AG08395 (cell line): ENCODE results near the gene MET.

Source experiments
- DNase-seq: peaks from one replicate; pipeline ENCODE4 v3.0.0; 2012; ENCODE audit warnings: mixed read lengths, low spot score

The MET gene

DNA sequence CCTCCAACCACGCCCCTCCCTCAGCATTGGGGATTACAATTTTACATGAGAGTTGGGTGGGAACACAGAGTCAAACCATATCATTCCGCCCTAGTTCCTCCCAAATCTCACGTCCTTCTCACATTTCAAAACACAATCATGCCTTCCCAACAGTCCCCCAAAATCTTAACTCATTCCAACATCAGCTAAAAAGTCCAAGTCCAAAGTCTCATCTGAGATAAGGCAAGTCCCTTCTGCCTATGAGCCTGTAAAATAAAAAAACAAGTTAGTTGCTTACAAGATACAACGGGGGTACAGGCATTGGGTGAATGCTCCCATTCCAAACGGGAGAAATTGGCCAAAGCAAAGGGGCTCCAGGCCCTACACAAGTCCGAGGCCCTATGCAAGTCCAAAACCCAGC is 112.7 kb downstream of the MET start:
- no peak for DNase-seq

DNA sequence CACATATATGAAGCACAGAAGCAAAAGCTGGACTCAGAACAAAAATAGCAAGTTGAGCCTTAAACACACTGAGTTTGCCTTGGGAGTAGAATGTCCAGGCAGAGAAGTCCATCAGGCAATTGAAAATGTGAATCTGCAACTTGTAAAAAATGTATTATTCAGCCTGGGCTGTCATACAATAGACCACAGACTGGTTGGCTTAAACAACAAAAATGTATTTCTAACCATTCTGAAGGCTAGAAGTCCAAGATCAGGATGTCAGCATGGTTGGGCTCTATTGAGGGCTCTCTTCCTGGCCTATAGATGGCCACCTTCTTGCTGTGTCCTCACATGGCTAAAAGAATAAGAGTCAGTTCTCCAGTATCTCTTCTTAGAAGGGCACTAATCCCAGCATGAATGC is 113.8 kb downstream of the MET start:
- DNase-seq: no peak

DNA sequence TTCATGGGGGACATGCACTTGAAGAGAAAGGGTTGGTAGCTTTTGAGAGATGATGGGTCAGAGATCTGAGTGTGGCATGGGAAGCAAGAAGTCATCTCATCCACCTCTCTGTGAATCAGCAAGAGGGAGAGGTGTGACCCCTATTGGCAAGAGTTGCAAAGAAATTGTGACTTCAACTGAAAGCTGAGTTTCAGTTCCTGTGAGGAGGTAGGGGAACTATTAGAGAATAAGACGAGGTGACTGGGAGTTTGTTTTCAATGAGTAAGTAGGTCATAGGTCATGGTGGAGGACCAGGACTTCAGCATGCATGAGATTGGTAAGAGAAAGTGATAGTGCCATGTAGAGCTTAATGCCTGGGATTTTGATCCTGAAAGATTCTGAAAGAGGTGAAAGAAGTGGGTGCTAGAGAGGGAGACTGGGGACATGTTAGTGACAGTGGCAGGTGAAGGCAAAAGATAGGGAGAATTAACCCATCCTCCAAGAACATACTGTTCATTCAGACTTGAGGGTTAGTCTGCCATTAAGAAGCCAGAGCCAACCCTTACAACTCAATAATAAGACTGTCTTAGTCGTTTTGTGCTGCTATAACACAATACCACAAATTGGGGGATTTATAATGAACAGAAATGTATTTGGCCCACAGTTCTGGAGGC is 114.9 kb downstream of the MET start:
- peak; percentile 39 for DNase-seq

DNA sequence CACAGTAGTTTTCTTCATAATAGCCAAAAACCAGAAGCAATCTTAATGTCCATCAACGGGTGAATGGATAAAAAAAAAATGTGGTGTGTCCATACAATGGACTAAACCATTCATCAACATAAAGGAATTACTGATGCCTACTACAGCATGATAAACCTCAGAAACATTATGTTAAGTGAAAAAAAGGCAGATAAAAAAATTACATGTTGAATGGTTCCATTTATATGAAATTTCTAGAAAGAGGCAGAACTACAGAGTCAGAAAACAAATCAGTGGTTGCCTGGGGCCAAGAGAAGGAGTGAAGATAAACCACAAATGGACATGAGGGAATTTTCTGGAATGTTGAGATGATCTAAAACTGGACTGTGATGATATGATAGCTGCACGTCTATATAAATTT is 115.9 kb downstream of the MET start:
- DNase-seq: no peak

DNA sequence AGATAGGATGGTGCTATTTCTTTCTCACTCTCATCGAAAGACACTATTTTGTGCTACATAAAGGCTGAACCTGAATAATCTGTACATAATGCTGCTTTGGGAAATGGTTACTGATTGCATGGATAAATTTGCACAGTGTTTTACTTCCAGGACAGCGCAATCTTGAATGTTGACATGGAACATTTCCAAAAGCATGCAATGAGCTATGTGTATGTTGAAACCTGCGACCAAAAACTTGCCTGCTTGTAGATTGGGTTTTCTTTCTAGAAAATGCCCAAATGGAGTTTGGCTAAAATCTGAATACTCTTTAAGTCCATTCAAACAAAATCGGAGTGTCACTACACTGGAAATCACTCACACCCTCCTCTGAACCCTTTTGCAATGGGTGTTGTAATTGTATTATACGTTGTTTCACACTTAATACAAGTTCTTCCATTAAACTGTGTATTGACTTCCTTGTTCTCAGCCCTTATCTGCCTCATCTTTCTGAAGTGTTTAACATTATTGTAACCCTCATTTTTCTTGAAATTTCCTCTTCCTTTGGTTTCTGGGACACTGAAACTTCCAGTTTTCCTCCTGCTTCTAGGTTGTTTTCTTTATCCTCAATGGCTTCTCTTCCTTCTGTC is 116.7 kb downstream of the MET start:
- DNase-seq: no peak

DNA sequence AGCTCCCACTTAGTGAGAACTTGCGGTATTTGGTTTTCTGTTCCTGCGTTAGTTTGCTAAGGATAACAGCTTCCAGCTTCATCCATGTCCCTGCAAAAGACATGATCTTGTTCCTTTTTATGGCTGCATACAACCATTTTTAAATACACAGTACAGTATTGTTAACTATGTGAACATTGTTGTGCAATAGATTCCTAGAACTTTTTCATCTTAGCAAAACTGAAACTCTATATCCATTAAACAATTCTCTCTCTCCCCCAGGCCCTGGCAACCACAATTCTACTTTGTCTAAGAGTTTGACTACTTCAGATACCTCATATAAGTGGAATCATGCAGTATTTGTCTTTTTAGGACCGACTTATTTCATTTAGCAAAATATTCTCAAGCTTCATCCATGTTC is 118.0 kb downstream of the MET start:
- no peak for DNase-seq

DNA sequence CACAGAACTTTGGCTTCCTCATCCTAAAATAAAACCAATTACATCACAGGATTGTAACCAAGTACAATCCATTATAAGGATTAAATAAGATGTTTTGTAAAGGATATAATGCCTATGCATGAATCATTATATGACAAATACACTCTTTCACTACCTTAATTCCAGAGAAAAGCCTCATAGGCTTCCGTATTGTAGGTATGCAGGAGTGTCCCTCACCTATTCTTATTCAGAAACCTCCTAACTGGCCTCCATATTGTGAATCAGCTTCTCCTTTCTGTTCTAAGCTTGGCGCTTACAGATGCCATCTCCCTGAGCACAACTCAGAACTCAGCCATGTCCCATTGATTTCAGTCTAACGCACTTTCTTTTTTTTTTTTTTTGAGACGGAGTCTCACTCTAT is 120.8 kb downstream of the MET start:
- DNase-seq: no peak

DNA sequence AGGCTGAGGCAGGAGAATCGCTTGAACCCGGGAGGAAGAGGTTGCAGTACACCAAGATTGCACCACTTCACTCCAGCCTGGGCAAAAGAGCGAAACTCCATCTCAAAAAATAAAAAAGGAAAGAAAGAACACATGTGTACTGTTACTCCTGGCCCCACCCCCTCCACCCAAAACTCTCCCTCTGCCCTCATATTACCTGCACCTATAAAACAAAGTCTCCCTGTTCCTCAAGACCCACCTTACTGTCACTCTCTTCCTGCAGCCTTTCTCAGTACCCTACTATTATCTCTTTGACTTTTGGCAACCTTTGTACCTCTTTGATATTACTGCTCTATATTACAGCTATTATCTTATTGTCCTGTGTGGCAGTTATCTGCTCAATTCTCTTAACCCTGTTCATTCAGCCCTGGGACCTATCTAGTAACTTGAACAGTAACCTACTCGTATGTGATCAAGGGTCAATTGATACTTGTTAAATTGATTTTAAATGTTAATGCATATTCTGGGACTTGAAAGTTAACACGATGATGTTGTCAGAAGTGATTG is 121.9 kb downstream of the MET start:
- no peak for DNase-seq

DNA sequence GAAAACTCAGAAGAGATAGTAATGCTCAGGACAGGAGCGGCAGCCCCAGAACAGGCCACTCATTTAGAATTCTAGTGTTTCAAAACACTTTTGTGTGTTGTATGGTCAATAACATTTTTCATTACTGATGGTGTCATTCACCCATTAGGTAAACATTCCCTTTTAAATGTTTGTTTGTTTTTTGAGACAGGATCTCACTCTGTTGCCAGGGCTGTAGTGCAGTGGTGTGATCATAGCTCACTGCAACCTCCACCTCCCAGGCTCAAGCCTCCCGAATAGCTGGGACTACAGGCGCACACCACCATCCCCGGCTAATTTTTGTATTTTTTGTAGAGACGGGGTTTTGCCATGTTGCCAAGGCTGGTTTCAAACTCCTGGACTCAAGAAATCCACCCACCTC is 124.5 kb downstream of the MET start:
- DNase-seq: no peak

DNA sequence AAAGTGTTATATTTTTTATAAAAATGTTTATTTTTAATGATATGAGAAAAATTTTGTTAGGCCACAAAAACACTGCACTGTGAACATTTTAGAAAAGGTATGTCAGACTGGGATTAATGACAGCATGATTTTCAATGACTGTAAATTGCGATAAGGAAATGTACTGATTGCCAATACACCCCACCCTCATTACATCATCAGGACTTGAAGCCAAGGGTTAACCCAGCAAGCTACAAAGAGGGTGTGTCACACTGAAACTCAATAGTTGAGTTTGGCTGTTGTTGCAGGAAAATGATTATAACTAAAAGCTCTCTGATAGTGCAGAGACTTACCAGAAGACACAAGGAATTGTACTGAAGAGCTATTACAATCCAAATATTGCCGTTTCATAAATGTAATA is 125.6 kb downstream of the MET start:
- no peak for DNase-seq

DNA sequence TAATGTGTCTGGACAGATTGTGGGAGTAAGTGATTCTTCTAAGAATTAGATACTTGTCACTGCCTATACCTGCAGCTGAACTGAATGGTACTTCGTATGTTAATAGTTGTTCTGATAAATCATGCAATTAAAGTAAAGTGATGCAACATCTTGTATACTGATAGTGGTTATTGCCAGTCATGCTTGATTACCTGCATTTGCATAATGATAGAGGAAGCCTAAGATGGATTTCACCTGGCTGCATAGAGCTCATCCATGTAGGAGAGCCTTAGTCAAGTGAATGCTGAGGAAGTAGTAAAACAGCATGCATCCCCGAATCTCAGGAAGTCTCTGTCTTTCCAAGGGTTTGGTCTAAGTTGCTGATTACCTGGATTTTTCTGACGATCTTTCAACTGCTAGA is 126.2 kb downstream of the MET start:
- DNase-seq: no peak

DNA sequence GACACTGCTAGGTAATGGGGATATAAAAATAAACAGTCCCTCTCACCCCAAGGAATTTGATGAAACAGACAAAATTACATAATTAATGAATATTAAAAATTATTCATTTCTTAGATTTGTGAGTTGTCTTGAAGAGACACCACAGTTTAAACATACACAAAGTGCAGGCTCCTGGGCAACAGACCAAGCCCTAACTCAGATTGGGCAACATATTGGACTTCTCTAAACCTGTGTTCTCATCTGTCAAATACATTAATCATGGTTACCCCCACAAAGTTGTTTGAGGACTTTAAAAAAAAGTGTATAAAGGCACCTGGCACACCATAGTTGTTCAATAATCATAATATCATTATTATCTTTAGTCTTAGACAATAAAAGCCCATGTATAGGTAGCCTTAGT is 127.9 kb downstream of the MET start:
- no peak for DNase-seq

DNA sequence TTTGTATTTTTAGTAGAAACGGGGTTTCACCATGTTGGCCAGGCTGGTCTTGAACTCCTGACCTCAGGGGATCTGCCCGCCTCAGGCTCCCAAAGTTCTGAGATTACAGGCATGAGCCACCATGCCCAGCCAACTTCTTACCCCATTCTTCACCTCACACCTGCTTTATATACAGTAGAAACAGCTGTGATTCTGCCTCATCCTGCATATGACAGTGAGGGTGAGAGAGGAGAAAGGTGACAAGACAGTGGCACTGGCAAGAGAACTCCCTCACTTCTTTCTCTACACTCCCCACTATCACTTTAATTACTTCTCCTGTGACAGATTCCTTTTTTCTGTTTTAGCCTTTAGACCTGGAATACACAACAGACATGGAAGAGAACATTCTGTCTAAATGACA is 128.6 kb downstream of the MET start:
- DNase-seq: no peak

DNA sequence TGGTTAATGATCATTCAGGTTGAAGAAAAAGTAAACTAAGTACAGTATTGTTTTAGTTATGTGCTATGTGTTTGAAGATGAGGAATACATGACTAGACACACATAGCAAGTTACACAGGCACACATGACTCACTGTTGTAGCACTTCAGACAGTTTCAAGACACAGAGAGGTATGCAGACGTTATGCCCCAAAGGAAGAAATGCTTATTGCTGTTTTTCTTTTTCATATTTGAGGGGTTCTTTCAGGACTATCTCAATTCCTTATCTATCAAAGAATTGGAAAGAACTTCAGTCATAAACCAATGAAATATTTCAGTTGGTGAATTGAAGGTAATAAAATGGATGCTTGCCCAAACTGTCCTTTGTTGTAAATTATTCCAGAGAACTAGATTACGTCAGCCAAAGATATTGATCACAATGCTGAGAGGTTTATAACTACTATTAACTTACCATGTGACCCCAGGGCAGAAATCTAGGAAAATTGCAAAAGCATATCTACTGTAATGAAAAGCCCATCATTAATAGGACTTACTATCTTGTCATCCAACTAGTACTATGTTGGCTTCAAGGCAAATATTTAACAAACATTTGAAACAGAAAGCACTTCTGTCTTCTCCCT is 129.2 kb downstream of the MET start:
- peak; percentile 73 for DNase-seq

DNA sequence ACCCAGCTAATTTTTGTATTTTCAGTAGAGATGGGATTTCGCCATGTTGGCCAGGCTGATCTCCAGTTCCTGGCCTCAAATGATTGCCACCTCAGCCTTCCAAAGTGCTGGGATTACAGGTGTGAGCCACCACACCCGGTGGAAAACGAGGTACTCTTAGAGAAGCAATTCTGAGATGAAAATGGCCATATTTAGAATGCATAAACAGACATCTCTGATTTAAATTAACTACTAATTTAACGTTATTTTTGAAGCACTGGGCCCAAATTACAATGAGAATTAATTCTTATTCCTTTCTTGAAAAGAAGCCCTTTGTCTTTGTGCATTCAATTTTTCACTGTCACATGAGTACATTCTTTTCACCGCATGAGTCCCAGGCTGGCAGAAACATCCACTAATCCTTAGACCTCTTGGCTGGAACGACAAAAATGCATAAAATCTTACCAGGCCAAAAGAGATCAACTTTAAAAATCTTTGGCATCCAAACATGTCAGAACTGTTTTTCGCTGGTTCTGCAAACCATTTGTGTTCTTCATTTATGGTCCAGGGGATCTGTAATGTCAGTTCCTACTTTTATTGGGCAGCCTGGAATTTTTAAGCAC is 130.2 kb downstream of the MET start:
- DNase-seq: peak; percentile 56

DNA sequence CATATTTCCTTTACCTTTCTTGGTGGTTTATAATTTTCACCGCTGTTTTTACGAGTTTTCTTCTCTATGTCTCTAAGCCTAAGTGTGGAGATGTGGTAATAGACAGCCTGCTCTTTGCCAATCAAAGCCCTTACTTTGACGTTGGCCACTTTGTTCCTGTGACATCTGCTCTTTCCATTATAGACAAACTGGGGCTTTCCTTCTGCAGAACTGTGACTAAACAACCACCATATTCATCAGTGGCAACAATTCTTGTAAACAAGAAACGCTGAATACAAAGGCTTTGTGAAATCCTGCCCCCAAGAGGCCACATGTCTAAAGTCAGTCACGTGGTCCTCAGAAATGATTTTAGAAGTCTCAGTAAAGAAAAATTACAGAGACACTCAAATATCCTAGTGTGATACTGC is 130.8 kb downstream of the MET start:
- peak; percentile 61 for DNase-seq

DNA sequence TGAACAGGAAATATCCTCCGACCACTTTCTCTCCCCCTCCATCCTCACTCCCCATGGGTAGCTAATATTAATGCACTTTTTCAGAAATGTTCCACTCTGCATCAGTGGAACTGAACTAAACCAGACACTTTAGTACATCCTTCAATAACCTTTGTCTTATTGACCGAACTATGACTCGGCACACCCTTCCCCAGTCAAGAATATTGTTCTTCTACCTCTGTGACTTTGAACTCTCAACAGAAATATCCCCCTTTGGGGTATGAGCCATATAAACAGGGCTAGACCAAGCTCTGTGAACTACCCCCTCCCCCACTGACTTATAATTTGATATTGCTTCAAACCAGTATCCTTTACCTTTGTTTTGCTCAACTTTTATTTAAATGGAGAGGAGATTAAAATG is 132.5 kb downstream of the MET start:
- no peak for DNase-seq

DNA sequence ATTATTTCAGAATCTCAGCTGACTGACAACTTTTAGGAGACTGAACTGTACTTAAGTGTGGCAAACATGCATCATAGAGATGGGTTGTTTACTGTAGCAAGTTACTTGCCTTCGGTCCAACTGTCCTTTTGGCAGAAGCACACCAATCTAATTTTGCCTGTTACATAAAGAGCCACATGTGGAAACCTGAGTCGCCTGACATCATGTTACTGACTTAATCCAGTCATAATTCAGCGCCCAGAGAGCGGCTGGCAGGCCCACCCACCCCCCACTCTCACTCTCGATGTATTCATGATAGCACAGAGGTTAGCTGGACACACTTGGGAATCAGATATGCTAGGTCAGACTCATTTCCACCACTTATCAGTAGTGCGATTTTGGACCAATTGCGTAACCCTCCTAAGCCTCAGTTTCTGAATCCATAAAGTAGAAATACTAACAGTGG is 133.1 kb downstream of the MET start:
- peak; percentile 57 for DNase-seq

DNA sequence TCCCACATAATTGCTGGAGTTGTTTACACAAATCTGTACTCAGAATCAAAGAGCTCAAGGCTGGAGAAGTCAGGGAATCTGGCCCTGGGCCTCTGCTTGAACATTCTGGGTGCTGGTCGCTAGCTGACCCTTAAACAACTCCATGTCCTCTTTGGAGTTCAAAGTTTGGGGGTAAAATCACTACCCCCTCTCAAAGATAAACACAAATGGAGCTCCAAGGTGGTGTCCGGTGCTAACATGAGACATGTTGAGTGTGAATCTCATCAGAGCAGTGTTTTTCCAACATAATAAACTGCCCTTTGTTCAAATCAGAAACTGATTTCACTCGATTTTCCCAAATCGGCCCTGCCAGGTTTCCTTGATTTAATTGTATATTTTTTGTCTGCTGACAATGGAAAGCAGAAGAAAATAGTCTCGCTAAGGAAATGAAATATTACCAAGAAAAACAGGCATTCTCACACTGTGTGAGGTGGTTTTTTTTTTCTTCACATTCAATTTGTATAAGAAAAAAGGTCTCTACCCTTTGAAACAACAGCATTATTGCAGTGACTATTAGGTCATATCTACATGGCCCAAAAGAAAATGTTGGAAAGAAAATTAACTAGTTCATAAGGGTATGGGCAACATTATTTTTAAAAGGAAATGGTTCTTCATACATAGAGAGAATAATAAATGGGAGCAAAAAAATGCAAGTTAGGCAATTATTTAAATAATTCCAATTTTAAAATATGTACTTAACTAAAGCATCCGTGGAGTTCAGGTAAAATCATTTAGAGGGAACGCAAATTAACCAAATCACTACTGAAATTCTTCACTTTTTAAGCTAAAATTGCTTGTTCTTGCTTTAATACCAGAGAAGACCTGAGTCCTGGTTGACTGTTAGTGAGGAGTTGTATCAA is 134.3 kb downstream of the MET start:
- no peak for DNase-seq

DNA sequence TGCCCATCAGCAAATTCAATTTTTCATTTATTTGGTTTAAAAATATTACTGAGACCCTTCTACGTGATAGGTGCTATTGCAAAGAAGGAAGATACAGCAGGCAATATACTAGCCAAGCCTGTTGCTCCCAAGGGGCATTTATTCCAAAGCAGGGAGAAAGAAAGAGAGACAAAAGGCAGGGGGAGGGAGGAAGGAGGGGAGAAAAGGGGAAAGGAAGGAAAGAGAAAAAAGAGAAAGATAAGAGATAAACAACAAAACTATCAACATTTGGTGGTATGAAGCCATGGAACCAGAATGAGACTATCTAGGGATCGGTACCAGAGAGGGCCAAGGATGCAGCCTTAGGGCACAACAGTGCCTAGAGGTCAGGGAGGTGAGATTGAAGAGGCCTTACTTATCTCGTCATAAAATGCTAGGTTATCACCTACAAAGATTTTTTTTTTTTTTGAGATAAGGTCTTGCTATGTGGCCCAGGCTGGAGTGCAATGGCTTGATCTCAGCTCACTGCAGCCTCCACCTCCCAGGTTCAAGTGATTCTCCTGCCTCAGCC is 135.1 kb downstream of the MET start:
- DNase-seq: no peak

DNA sequence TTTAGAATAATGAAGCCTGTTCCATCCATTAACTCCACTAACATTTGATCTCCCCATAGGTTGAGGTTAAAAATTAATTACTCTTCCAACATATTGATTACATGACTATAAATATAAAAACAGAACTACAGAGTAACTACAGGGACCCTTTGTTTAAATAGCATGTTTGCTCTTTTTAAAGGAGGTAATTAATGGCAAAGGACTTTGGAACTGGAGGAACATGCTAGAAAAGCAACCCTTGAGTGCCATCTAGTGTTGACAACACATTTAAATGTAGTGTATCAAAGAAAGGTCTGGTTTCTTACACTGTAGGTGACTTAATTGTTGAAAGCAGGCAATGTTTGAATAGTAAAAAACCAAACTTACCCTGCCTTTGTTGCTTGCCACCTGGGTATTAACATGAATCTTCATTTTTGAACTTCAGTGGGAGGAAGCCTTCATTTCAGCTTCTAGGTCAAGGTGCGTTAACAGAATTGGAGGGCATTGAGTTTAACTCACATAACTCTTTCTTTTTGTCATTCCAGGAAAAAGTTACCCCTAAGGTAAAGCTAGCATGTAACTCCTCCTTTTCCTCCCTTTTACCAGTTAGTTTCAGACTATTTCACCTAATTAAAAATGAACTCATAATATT is 137.8 kb downstream of the MET start:
- peak; percentile 61 for DNase-seq
